HG02642 (cell line): Measurements from ENCODE around the gene ZNF681.
"Not testable (repeated sequence)": the region's sequence is repeated elsewhere in the genome, so short reads cannot be mapped to it uniquely, and the experiment has no call there.

Experiments used
- ATAC-seq: cut with Tn5 transposase; IDR thresholded peaks from one replicate; pipeline ENCODE4 v1.9.1; 2021; ENCODE audit warnings: mild to moderate bottlenecking; ENCODE audit not compliant: unreplicated experiment, poor library complexity

Gene ZNF681

GRCh38 chr19:23758187-23759074, at the start of gene ZNF681:
Gene ZNF681, minus strand, starts transcription at chr19:23758891. Its CDS starts 142 bp downstream, at chr19:23758749.
- peak; percentile 83 for ATAC-seq

- no peak for ATAC-seq
Observed at GRCh38 chr19:23804676-23805075, 46.0 kb upstream of the ZNF681 start.

- no peak for ATAC-seq
Observed at GRCh38 chr19:23802290-23802689, 43.6 kb upstream of the ZNF681 start.

GRCh38 chr19:23801803-23802202, 43.1 kb upstream of the ZNF681 start:
- no peak for ATAC-seq

- ATAC-seq, result no peak
Observed at GRCh38 chr19:23800868-23801267, 42.2 kb upstream of the ZNF681 start.

- ATAC-seq, result no peak
Observed at GRCh38 chr19:23800271-23800670, 41.6 kb upstream of the ZNF681 start.

- ATAC-seq, result peak; percentile 67
Observed at GRCh38 chr19:23799321-23799720, 40.6 kb upstream of the ZNF681 start.

- ATAC-seq, result no peak
Observed at GRCh38 chr19:23795462-23795861, 36.8 kb upstream of the ZNF681 start.

GRCh38 chr19:23792784-23793183, 34.1 kb upstream of the ZNF681 start:
- ATAC-seq, result no peak

GRCh38 chr19:23790641-23791488, 32.2 kb upstream of the ZNF681 start:
- no peak for ATAC-seq

- no peak for ATAC-seq
Observed at GRCh38 chr19:23789246-23789645, 30.6 kb upstream of the ZNF681 start.

- no peak for ATAC-seq
Observed at GRCh38 chr19:23788411-23788810, 29.7 kb upstream of the ZNF681 start.

GRCh38 chr19:23787106-23787505, 28.4 kb upstream of the ZNF681 start:
- no peak for ATAC-seq

- ATAC-seq, result no peak
Observed at GRCh38 chr19:23785982-23786381, 27.3 kb upstream of the ZNF681 start.

- peak; percentile 54 for ATAC-seq
Observed at GRCh38 chr19:23784274-23784673, 25.6 kb upstream of the ZNF681 start.

GRCh38 chr19:23783636-23784035, 24.9 kb upstream of the ZNF681 start:
- no peak for ATAC-seq

- ATAC-seq, result no peak
Observed at GRCh38 chr19:23779645-23780044, 21.0 kb upstream of the ZNF681 start.

- no peak for ATAC-seq
Observed at GRCh38 chr19:23778566-23778965, 19.9 kb upstream of the ZNF681 start.

GRCh38 chr19:23778036-23778435, 19.3 kb upstream of the ZNF681 start:
- not testable (repeated sequence) for ATAC-seq

- no peak for ATAC-seq
Observed at GRCh38 chr19:23777216-23777615, 18.5 kb upstream of the ZNF681 start.

GRCh38 chr19:23776507-23777205, 18.0 kb upstream of the ZNF681 start:
- ATAC-seq, result no peak
